ENCODE results near the gene IL16.
A peak's percentile ranks its signal among the peaks of the same experiment; 100 is the strongest.

The IL16 gene

DNA sequence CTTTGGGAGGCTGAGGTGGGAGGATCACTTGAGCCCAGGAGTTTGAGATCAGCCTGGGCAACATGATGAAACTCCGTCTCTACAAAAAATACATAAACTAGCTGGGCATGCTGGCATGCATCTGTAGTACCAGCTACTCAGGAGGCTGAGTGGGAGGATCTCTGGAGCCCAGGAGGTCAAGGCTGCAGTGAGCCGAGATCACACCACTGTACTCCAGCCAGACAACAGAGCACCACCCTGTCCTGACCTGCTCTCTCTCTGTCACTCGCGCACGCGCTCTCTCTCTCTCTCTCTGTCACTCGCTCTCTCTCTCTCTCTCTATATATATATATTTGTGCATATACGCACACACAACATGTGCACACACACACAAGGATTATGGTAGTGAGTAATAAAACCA, 61.8 kb downstream of the IL16 start:
- DNase-seq: no peak

DNA sequence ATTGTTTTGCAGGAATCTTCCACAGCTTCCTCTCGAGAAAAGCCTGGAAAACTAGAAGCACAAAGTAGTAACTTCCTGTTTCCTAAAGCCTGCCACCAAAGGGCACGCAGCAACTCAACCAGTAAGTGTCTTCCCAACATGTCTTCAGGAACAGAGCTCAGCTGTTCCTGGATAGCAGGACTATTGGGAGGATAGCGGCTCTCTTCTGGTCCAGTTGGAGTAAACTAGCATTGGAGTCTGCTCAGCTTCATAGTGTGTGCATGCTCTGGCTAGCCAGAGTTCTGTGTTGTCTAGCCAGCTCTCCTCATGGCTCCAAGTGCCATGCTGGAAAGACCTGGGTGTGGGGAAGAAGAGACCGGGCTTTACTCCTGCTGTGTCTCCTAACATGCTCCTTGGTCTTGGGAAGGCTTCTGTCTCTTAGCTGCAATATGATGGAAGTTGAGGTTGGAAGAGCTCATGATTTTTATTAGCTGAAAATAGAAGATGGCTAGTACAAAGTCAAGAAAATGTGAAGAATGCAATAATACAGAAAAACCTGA, 63.1 kb downstream of the IL16 start:
- DNase-seq: no peak

DNA sequence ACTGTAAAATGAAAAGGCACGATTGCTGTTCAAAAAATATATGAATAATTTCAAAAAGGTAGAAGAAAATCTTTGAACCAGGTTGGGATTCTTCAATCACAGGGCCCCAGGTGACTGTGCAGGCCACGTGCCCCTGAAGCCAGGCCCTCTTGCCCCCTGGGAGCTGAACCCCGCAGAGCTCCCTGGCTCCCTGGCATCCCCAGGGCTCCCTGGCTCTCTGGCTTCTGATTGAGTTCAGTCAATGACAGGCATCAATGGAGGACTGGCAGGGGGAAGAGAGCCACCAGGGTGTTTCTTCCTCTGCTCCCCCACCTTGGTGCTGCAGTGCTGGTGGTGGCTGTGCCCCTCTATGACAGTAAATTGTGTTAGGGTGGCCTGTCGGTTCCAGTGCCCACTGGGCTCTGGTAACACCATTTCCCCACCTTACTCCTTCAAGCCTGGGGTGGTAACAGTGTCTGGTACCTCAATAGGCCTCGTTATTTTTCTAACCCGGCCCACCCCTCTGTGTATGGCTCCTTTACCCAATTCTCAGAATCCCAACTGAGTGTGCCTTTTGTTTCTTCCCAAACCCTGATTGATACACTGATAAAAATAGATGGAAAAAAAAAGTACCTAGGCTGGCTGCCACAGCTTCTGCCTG, 64.6 kb downstream of the IL16 start:
- DNase-seq: no peak

DNA sequence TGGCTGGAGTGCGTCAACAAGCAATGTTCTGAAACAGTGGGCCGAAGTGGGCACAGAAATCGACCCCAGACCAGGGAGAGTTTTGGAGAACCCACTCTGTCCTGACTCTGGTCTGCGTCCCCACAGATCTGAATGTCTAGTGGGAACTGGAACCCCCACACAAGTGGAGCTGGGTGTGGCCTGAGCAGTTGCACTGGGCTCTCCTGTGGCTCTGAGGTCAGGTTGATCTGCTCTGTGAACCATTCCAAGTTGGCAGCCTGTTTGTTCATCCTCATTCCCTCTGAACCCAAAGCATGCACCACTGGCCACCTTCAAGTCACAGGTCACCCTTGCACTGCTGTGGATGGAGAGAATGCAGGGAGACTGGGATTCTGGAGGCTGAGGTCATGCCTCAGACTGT, 66.8 kb downstream of the IL16 start:
- no peak for DNase-seq

DNA sequence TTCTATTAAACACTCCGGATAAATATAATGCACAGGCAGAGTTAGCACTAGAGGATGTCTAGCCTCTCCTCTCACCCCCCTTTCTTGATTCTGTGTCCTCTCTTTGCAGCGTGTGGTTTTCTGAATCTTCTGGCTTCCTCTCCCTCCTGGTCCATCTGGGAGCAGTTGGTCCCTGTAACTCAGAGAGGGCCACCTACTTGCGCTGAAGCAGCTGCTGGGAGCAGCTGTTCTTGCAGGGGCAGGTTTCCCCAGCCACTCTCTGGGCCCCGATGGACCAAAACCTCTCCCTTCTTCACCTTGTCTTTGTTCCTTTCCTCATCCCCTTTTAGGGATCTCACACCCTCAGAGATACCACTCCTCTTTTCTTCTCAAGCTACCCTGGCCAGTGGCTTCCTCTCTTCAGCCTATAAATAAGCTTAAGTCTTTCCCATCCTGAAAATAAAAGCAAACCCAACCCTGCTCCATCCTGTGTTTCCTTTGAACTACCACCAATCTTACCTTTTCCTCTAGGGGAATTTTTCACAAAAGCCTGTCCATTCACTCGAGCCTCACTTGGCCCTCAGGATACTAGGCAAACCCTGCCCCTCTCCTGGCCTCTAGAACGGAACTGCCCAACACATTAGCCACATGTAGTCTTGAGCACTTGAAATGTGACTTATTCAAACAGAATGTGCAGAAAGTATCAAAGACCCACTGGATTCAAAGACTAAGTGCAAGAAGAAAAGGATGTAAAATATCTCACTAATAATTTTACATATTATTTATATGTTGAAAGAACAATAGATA, 67.6 kb downstream of the IL16 start:
- DNase-seq: no peak

DNA sequence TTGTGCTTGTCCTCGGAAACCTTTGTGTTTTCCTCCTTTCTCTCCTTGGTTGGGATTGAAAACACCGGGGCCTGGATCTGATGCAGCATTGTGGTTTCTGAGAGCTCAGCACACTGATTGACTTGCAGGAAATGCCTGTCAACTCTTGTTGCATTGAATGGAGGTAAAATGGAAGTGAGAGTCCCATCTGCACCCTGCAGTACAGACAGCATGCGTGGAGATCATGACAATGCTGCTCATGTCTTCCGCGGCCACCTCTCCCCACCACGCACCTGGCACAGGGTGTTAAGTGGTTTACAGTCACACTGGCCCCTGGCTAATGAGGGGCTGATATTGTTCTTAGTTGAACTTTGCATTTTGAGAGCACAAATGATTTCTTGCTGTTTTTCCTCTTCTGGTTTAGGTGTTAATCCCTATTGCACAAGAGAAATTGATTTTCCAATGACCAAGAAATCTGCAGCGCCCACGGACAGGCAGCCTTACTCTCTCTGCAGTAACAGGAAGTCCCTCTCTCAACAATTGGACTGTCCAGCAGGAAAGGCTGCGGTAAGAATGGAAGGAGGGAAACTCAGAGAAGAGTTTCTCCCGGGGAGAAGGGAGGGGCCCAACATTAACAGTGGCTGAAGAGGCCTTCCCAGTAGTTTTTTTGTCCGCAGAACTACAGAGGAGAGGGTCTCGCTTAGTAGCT, 68.7 kb downstream of the IL16 start:
- no peak for DNase-seq

DNA sequence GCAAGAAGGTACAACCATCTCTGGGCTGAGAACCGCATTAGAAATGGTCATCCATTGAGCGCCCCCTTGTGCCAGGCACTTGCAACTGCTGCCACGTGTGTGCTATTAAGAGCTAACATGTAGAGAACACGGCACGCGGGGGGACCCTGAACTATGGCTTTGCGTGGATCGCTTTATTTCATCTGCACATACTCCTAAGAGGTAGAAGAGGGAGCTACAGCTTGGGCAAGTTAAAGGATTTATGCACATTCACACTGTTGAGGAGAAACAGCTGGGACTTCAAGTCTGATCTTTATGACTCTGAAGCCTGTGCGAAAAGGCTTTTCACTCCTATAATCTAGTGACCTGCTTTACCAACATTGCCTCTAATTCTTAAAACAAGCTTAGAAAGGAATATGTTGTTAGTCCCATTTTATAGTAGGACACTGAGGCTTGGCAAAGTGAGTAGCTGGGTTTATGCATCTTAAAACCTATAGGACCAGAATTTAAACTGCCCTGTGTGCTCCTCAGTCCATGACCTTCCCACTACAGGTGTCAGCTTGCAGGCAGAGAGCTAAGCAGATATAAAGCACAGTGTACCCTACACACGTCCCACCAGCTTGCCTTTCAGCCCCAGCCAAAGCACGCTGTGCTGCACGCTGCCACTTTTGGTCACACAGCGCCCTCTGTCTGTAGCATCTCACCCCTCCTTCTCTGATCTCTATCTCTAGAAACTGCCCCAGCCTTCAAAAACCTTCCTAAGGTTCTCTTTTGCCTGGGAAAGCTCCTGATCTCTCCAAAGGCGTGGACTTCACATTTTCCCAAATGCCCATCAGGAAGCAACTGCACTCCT, 69.5 kb downstream of the IL16 start:
- peak; percentile 70 for DNase-seq

DNA sequence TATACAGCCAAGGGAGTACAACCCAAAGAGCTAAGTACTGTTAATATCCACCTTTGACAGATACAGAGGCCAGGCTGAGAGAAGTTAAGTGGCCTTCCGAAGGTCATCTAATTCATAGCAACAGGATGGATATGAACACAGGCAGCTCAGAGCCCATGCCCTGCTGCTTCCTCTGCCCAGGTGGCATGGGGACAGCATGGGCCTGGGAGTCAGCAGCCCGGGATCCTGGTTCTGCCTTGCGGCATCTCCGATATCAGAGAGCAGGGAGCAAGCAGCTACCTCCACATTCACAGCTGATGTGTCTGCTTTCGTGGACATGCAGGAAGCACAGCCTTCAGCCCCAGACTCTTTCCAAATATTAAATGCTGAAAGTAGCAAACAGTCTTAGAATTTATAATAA, 71.7 kb downstream of the IL16 start:
- DNase-seq: no peak

DNA sequence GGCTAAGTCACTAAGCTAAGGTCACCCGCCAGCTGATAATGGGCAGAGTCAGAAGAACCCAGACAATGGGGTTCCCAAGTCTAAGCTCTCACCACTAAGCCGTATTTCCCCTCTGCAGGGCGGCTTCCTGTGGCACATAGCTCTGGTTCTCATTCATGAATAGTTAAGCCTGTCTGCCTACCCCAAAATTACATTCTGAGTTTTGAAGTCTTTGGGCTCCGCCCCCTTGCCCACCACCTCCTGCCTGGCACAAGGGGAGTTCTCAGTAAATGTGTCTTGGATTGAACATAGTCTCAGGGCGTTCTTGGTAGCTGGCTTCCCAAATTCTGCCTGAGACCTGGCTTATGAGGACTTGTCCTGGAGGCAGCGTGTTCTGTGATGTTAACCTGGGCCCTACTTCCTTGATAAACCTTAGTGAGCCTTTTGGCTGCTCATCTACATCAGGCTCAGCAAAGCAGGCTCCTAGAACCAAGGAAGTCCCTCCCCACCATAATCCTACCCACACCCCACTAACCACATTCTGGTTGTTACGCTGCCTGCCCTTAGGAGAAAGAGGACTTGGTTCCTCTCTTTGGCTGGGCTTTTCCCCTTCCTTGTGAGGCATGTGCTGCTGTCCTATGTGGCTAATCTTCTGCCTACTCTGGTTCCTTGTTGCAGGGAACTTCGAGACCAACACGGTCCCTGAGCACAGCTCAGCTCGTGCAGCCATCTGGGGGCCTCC, 72.4 kb downstream of the IL16 start:
- no peak for DNase-seq

DNA sequence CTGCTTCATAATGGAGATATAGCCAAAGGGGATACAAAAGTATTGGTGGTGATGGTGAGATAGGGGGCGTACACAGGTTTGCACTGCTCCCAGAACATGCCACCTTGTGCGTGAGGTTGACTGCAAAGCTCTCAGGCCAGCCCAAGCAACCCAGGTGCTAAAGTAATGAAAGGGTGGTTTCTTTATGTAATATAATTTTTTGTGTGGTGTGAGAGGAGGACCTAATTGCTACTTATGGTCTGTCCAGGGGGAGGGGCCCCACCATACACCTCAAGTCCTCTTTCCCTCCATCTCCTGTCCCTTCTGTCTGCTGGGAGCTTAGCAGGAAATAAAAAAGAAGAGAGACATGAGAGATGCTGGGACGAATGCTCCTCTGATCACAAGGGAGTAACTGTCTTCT, 73.5 kb downstream of the IL16 start:
- DNase-seq: no peak

DNA sequence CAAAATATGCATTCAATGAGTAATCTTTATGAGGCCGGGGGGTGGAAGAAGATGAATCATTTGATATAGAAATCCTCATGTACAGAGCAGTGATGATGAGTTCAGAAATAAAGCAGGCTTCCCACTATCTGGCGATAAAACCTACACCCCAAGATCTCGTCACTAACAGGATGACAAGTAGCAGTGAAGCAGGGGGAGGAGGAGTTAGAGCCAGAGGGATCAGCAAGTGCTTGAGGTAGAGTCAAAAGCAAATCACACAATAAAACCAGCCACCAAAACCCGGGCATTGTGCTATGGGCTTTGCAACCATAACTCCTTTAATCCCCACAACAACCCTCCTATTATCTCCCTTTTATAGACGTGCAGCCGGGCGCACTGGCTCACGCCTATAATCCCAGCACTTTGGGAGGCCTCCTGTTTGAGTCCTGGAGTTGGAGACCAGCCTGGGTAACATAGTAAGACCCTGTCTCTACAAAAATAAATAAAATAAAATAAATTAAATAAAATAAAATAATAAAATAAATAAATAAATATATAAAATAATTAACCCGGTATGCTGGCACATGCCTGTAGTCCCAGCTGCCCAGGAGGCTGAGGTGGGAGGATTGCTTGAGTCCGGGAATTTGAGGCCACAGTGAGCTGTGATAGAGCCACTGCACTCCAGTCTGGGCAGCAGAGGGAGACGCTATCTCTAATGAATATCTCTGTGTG, 74.3 kb downstream of the IL16 start:
- DNase-seq: peak; percentile 68

DNA sequence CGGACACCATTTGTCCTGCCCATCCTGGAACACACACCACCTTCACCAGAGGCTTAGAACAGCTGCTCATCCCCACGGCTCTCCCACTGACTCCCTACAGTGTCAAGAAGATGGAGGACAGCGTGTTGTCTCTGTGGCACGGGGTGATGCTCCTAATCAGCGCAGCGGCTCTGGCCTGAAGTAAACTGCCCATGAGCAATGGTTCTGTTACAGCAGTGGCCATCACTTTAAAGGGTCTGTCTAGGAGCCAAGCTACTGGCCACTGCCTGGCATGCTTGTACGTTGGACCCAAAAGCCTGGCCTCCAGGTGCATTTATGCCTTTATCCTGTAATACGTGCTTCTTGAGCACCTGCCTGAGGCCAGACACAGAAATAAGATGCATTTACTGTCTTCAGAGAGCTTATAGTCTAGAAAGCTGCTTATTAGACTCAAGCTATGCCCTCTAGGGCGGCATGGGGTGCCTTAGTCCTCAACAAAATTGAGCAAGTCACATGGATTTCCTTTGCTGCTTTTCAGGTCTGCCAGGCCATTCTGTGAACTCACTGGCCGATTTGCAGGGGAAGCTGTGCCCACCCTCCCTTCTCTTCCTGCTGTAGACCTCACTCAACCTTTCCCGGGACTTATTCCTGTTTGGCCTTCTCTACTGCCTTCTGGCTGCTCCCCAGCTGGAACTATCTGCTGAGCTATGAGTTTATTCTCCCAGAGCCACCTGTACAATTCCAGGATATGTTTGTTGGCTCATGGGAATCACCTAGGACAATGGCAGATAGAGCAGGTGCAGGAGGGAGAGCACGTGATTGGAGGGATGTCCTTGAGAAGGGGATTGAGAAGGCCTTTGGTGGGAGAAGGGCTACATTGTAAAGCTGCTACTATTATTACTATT, 75.3 kb downstream of the IL16 start:
- no peak for DNase-seq

DNA sequence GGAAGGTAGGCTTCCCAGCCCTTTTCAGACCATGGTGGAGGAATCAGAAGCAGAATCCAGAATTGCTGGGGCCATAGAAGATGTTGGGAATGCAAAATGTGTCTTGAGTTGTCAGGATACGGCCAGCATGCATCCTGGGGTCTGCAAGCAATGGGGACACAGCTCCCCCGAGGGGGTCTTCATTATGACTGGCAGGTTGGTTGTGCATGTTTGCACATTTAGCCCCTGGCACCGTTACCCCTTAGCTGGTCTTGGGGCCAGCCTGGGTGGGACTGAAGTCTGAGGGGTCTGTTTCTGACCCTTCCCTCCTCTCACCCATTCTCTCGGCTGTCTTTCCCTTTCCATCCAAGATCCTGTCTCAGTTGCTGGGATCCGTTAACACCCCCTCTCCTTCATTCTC, 76.5 kb downstream of the IL16 start:
- DNase-seq: no peak

DNA sequence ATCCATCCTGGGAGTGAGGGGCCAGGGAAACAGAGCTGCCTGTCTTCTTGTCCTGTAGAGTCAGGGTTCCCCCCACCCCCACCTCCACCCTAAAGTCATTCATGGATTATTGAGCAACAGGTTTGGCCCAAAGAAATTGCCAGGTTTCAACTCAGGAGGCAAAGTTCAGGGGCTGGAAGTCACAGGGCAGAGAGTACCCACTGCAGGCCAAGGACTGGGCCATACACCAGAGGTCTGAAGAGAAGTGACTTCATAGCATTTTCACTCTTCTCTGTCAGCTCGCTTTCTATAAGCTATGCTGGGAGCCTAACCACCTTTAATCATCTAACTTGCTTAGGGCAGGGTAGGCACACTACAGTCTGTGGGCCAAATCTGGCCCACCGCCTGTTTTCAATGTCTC, 77.2 kb downstream of the IL16 start:
- no peak for DNase-seq

DNA sequence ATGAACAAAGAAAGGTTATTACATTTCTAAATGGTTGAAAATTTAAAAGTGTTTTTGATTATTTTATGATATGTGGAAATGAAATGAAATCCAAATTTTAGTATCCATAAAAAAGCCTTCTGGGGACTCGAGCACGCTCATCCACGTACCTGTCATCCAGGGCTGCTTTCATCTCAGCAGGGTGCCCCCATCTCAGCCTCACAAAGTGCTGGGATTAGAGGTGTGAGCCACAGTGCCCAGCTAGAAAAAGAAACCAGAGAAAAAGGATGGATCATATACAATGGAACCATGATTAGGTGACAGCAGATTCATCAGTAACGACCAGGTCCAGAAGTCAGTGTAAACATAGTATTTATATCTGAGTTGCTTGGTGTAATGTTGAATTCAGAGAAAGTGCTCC, 77.6 kb downstream of the IL16 start:
- DNase-seq: no peak

DNA sequence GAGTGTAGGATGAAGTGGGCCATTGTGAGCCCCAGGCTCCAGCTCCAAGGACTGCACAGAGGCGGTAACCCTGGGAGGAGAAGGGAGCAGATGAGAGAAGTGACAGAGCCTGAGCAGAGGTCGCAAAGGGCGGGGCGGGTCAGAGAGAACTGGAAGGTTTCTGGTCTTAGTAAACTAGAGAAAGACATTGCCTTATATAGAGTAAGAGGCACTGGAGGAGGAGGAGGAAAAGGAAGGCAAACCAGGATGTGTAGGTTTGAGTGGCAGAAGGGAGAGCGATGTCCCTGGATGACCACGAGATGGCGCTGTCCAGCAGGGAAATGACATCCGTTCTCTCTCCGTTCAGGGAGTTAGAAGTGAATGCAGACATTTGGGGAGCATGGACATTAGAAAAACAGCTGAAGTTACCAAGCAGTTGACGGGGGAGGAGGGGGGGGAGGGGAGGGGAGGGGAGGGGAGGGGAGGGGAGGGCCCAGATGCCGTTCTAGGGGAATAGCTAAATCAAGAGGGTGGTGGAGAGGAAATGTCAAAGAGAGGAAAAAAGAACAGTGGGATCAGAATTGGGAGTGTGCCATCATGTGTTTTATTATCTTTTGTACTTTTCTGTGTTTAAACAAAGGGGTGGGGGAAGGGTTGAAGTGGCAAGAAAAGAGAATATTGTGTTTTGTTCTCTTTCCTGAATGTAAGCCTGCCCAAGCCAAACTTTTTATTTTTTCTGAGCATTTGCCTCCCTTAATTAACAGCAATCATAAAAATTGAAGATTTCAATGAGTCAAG, 78.4 kb downstream of the IL16 start:
- DNase-seq: peak; percentile 76

DNA sequence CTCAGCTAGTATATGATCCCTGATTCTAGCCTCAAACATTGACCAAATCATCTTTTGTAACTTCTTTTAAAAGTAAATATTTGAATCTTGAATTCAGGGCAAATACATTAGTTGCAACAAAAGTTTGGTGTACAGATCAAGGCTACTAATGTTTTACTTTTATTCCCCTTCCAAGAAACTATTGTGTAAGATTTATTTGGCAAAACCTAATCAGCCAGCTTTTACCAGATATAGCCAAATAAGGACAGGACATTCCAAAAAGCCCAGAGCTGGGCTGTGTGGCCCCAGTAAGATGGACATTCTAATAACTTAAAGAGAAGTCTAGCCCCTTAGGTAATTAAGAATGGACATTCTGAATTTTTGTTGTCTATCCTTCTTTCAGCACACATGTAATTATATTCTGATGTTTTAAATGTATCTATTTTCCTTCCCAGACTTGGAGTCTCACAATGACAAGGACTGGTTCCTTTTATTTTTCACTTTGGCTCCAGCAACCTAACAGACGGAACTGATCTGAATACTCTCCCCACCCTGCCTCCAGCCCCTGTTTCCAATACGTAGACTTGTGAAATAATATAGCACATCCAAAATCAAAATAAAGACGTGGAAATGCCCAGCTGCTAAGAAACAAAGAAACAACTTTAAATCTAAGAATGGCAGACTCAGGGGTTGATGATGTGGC, 79.2 kb downstream of the IL16 start:
- peak; percentile 42 for DNase-seq

DNA sequence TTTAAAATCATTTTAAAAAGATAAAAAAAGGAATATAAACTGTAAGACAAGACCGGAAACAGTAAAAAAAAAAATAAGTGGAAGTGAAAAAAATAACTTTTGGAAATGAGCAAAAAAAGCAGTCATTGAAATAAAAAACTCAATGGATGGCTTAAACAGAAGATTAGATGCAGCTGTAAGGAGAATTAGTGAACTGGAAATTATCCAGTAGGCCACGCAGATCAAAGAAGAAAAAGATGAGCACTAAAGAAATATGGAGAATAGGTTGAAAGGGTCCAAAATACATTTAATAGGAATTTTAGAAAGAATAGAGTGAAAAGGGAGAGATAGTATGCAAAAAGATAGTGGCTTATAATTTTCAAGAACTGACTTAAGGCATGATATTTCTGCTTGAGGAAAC, 80.3 kb downstream of the IL16 start:
- no peak for DNase-seq

DNA sequence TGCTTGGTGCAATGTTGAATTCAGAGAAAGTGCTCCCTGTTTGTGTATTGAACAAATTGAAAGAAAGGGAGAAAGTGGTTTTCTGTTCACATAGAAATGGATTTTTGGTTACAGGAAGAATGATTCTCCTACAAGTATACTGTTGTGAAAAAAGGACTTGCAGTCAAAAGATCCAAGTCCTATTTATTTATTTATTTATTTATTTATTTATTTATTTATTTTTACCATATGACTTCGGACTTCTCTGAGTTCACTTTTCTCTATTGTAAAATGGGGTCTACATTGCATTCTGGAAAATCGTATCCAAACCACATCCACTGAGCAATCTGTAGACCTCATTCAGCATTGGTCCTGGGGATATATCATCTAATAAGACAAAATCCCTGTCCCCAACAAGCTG, 81.2 kb downstream of the IL16 start:
- no peak for DNase-seq
